ENCODE data around the gene SHISA7.

DNA sequence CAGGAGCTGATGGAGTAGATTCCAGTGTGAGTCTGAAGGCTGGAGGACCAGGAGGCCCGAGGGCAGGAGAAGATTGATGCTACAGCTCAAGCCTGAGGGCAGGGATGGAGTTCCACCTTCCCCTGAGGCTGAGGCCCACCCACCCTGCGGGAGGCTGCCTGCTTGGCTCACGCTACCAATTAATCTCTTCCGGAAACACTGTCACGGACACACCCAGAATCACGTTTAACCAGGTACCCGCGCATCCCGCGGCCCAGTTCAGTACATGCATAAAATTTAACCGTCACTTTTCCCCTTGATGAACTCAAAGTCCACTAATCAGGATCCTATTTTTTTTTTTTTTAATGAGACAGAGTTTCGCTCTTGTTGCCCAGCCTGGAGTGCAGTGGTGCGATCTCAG lies 28.2 kb upstream of the SHISA7 start:
- TF ChIP-seq, protein P1, sequence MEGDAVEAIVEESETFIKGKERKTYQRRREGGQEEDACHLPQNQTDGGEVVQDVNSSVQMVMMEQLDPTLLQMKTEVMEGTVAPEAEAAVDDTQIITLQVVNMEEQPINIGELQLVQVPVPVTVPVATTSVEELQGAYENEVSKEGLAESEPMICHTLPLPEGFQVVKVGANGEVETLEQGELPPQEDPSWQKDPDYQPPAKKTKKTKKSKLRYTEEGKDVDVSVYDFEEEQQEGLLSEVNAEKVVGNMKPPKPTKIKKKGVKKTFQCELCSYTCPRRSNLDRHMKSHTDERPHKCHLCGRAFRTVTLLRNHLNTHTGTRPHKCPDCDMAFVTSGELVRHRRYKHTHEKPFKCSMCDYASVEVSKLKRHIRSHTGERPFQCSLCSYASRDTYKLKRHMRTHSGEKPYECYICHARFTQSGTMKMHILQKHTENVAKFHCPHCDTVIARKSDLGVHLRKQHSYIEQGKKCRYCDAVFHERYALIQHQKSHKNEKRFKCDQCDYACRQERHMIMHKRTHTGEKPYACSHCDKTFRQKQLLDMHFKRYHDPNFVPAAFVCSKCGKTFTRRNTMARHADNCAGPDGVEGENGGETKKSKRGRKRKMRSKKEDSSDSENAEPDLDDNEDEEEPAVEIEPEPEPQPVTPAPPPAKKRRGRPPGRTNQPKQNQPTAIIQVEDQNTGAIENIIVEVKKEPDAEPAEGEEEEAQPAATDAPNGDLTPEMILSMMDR (IDR thresholded peaks at IDR 0.05) = no peak
- no peak for TF ChIP-seq POLR2A (IDR thresholded peaks at IDR 0.05)

All from heart left ventricle (tissue), 13 donors.